ENCODE data around the gene NGLY1.

- TF ChIP-seq CTCF (conservative IDR thresholded peaks at IDR 0.05 in 1 of 2, IDR thresholded peaks at IDR 0.05 in 1 of 2; ENCODE audit: low read depth in 1 of 2, low read length in 2 of 2) (no peak), EZH2 (IDR thresholded peaks at IDR 0.05; ENCODE audit: low read length, missing control alignments) (no peak)
These were observed 104.7 kb downstream of the NGLY1 start for GRCh38 chr3:25678581-25678980.

Measured in fibroblast of lung (primary cell).